Stimulated activated naive CD8-positive, alpha-beta T cell treated with anti-CD3 and anti-CD28 coated beads, Interleukin-15, Interleukin-2, amounts not matched to agents 100 U/mL and 50 U/mL, for 24 hours (primary cell): ENCODE measurements around the gene PDE12.
"Not testable (repeated sequence)": the region's sequence is repeated elsewhere in the genome, so short reads cannot be mapped to it uniquely, and the experiment has no call there.

Source experiments
- ATAC-seq: fragments of 150-1000 bp; cut with Tn5 transposase; one replicate; pipeline ENCODE4 v1.10.0; 2021
- DNase-seq: peaks from one replicate; pipeline ENCODE4 v3.0.0; 2021

PDE12 gene

DNA sequence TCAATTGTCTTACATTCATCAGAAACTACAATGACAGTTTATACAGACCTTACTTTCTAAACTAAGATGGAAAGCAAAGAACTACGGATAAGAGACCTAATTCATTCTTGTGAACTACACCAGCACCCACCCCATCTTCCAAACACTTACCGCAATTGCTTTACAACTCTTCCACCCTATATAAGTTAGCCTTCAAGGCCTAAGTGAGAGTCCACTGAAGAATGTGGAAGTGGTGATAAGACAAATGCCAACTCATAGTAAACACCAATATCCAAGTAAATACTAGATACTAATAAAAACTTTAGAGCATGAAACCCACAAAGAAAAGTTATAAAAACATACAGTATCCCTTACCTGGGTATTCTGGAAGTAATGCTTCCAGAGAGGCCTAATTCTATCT is 27.5 kb downstream of the PDE12 start:
- ATAC-seq (no peak), DNase-seq (no peak)

DNA sequence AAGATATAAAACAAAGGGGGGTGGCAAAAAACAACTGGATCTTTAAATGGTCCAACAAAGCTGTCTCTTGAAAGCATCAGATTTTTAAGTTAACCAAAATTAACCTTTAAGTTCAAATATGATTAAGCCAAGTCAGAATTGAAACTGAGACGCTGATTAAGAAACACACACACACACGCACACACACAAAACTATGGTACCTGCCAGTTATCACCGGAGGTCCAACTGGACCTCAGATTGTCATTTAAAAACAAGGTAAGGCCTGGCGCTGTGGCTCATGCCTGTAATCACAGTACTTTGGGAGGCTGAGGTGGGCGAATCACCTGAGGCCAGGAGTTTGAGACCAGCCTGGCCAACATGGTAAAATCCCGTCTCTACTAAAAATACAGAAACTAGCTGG is 30.7 kb downstream of the PDE12 start:
- ATAC-seq (no peak), DNase-seq (no peak)

DNA sequence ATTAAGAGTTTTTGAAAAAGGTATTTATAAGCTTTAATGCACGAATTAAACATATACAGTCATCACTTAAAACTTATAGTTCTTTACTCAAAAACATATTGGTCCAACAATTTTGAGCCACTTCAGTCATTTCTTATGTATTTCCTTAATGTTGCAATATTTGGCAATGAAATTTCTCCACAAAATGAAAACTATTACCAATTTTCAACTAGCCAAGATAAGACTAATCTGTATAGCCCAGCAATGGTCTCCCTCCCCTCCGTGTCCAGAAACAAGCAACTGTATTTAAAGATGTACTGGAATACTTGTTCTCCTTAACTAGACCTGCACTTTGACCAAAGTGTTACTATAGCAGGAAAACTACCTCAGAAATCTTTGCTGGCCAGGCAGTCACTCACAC is 31.8 kb downstream of the PDE12 start:
- no peak for ATAC-seq

DNA sequence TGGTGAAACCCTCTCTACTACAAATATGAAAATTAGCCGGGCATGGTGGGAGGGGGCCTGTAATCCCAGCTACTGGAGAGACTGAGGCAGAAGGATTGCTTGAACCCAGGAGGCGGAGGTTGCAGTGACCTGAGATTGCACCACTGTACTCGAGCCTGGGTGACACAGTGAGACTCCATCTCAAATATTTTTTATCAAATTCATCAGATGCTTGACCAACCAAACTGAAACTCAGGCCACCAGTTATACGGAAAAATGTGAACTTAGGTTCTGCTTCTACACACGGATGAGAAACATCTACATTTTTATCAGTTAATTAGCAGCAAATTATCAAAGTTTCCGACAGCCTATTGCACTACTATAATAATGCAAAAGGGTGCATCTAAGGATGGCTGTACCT is 36.2 kb downstream of the PDE12 start:
- DNase-seq (no peak), ATAC-seq (no peak)

More for the DNA sequence above, 31.8 kb downstream of the PDE12 start:
- DNase-seq = no peak

DNA sequence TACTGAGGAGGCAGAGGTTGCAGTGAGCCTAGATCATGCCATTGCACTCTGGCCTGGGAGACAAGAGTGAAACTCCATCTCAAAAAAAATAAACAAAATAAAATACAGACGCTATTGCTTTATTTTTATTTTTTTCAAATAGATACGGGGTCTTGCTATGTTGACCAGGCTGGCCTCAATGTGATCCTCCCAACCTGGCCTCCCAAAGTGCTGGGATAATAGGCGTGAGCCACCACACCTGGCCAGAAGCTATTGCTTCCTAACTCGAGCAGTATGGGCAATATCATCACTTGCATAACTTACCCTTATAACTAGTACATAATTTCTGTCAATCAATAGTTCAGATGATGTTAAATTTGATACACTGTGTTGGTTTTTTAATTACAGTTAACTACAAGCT is 38.1 kb downstream of the PDE12 start:
- ATAC-seq (no peak), DNase-seq (no peak)

DNA sequence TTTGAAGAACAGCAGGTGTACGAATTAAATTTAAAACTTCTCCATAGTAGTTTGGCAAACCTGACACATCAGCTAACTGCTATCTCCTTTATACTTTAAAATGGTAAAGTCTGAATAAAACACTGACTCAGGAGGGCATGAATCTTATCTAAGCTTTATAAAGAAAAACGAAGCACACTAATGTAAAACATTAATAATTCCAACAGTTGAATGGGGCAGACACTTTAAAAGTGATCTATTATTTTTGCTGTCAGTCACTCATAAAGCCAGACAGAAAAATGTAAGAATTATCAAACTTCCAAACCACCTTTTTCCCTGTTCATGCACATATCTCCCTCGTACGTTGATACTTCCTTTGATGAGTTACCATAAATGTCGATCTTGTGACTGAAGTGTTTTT is 38.5 kb downstream of the PDE12 start:
- no peak for DNase-seq
- no peak for ATAC-seq

DNA sequence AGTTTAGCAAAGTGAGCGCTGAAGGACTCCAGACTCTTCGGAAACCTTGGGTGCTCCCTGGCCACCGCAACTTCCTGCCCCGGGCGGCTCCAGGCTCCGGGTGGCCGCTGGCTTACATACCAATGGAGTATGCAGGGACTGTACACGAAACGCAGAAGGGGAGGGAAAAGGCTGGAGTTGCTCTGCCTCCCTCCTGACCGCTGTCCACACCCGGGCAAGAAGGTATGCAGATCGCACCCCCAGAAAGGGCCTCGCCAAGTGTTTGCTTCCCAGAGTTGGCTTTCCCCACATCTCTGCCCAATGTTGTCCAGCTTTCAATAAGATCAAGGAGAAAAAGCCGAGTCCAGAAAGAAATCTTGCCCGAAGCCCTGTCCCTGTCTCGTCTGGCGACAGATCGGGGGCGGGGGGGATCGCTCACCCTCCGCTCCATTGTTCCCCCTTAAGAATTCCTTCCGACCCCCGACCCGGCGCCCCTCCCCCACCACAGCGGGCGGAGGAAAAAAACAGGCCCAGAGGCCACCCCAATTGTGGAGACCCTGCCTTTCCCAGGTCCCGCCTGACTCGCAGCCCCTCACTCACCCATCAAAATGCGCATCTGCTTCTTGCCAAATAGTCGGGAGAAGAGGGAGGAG is 40.5 kb downstream of the PDE12 start:
- DNase-seq (peak; percentile 67), ATAC-seq (no peak)

DNA sequence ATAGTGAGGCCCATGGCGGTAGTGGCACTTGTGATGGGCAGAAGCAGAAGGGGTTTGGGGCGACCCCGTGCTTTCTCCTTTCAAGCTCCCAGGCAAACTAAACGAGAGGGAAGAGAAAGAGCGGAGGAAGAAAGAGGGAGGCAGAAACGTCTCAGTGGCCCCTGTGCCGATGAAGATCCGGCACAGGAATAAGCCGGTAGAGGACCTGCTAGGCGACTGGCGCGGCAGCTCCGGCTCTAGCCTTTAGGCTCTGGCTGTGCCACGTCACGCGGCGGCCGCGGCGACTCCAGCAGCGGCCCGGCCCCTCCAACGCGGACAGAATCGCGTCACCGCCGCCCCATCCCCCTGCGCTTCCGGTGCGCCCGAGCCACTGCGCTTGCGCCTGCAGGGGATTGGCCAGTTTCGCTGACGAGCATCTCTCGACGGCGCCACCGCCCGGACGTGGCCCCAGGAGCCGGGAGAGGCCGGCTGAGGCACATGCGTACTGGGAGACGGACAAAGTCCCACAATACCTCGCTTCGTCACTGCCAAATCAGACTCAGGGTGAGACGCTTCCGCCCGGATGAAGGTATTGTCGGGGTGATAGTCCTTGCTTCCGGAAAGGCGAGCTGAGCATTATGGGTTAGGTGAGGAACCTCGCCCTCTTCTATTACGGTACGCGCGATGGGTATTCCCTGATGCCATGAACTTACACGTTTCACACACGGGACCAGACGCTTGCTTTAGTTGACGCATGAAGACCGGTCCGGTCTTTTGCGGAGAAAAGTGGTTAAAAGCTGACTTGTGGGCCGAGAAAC is 41.3 kb downstream of the PDE12 start, which contains the start of gene ARF4:
TSS of gene ARF4 (minus strand) at position 218 of the 797 bp plus-strand sequence. CDS start at position 14, 204 bp downstream.
- ATAC-seq = peak; percentile 97
- DNase-seq = peak; percentile 99

DNA sequence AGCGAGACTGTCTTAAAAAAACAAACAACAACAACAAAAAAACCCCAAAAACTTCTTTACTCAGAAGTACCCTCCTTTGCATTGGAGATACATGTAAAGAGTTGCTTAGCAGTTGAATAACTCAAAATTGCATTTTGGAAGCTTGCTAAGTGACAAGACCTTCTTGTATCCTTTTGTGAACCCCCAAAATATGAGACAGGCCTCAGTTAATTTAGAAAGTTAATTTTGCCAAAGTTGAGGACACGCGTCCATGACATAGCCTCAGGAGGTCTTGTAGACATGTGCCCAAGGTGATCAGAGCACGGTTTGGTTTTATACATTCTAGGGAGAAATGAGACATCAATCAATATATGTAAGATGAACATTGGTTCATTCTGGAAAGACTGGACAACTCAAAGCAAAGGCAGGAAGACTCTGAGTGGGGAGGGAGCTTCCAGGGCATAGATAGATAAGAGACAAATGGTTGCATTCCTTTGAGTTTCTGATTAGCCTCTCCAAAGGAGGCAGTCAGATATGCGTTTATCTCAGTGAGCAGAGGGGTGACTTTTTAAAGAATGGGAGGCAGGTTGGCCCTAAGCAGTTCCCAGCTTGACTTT is 42.8 kb downstream of the PDE12 start:
- ATAC-seq (no peak), DNase-seq (no peak)

DNA sequence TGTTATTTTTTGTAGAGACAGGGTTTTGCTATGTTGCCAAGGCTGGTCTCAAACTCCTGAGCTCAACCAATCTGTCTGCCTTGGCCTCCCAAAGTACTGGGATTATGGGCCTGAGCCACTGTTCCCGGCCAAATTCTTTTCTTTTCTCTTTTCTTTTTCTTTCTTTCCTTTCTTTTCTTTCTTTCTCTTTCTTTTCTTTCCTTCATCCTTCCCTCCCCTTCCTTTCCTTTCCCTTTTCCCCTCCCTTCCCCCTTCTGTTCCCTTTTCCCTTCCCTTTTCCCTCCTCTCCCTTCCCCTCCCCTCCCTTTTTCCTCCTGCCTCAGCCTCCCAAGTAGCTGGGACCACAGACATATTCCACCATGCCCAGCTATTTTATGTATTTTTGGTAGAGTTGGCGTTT is 44.1 kb downstream of the PDE12 start:
- DNase-seq = no peak
- ATAC-seq = no peak

DNA sequence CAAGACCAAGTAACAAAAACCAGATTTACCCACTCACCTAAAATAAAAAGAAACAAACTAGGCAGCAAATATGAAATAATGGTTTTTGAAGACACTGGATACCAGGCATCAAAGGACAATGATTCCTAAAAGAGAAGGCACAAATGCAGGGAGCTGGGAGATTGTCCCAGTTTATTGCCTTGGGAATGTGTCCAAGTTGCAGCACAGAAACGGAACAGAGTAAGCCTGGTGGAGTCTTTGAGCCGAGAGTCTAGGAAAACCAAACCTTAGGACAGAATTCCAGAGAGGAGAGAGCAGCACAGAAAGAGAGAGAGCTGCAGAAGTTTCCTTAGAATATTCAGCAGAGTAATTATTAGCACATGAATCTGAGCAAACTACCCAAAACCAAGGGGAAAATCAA is 48.9 kb downstream of the PDE12 start:
- DNase-seq (no peak), ATAC-seq (no peak)

DNA sequence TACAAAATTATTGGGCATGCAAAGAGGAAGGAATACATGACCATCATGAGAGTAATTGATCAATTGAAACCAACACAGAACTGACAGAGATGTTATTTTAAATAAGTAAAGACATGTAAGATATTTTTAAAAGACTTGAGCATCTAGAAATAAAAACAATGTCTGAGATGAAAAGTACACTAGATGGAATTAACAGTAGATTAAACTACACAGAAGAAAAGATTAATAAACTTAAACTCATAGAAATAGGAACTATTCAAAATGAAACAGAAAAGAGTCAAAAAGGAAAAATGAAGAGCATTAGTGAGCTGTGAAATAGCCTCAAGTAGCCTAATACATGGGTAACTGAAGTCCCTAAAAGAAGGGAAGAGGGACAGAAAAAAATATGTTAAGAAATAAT is 49.6 kb downstream of the PDE12 start:
- no peak for ATAC-seq
- no peak for DNase-seq

DNA sequence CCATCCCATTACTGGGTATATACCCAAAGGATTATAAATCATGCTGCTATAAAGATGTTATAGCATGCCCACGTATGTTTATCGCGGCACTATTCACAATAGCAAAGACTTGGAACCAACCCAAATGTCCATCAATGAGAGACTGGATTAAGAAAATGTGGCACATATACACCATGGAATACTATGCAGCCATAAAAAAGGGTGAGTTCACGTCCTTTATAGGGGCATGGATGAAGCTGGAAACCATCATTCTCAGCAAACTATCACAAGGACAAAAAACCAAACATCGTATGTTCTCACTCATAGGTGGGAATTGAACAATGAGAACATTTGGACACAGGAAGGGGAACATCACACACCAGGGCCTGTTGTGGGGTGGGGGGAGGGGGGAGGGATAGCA is 55.8 kb downstream of the PDE12 start:
- DNase-seq, ATAC-seq: not testable (repeated sequence)

DNA sequence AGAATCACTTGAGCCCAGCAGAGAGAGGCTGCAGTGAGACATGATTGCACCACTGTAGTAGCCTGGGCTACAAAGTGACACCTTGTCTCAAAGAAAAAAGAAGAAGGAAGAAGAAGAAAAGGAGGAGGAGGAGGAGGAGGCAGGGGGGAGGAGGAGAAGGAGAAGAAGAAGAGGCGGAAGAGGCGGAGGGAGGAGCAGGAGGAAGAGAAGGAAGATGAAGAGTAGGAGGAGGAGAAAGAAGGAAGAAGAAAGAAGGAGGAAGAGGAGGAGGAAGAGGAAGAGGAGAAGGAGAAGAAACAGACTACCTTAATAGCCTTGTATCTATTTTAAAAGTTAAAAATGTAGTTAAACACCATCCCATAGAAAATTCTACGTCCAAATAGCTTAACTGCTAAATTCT is 60.2 kb downstream of the PDE12 start:
- ATAC-seq = no peak

More for the DNA sequence above, 60.2 kb downstream of the PDE12 start:
- no peak for DNase-seq
